ENCODE results near the gene ETFA. TPM values are rescaled to one million over a fixed set of nuclear protein-coding genes. Genes with fewer than 3 reads are reported as not detected.

The ETFA gene
- 132 and 152 TPM in 2 replicates for total RNA-seq

GRCh38 chr15:76311100-76311953 is at the start of gene ETFA:
Gene ETFA, minus strand, starts transcription at chr15:76311469. Its CDS starts 81 bp downstream, at chr15:76311388.

GRCh38 chr15:76336254-76337058 is 25.2 kb upstream of the ETFA start, which contains the start of gene ISL2:
Gene ISL2, plus strand, starts transcription at chr15:76336773. Its CDS starts 111 bp downstream, at chr15:76336884.

Other genes with a start within 250 kb of the ETFA start
- gene ISL2, start 25.3 kb upstream of the ETFA start, total RNA-seq, result 1.1 and 6.7 TPM in 2 replicates